Fibroblast of villous mesenchyme (primary cell): ENCODE results near the gene UBE2C. TPM values are rescaled to one million over a fixed set of nuclear protein-coding genes. Genes with fewer than 3 reads are reported as not detected.
A peak's percentile ranks its signal among the peaks of the same experiment; 100 is the strongest.

Experiments
- DNase-seq: peaks from one replicate; pipeline ENCODE4 v3.0.0-alpha.2; 2010; ENCODE audit warnings: low read depth
- H3K4me3 ChIP-seq: 2 replicates; pipeline ENCODE4 v1.5.1; 2011; ENCODE audit warnings: low read depth, mild to moderate bottlenecking, low read length
- total RNA-seq: library from RNA; depleted of rRNA; stranded (reverse); fragments of >200 nt; gene quantifications from 2 replicates; pipeline ENCODE4 v1.2.3, GENCODE V29; 2012
- TF ChIP-seq, protein P1 (sequence below): IDR thresholded peaks from 2 replicates; pipeline ENCODE4 v1.5.1; 2012; ENCODE audit warnings: low read depth, mild to moderate bottlenecking, low read length; ENCODE audit not compliant: insufficient read depth

UBE2C gene
- total RNA-seq, 1 donor = 26.3 TPM

DNA sequence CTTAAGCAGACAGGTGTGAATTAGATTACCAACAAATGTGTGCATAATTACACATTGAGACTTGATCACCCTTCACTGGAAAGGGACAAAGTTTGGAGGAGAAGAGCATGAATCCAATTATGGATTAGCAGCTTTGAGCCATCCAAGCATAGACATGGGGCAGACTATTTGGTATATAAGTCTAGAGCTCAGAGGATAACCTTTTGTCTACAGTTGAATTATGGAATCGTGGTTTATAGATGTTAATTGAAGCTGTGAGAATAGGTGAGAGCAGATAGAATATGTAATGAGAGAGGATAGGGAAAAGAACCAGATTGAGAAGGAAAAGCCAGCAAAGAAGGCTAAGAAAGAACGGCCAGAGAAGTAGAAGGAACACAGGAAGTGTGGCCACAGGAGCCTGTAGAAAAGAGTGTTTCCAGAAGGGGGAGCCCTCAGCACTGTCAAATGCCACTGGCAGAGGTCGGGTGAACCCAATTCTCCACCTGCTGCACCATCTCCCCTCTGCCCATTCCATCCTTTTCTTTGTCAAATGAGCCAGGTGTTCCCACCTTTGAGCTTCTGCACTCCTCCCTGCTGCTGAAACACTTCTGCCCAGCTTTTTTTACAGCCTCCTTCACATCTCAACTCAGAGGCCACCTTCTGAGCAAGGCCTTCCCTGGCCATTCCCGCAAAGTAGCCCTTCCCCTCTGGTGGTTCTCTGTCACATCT is 13.4 kb upstream of the UBE2C start:
- DNase-seq = peak; percentile 63
- TF ChIP-seq, protein P1, sequence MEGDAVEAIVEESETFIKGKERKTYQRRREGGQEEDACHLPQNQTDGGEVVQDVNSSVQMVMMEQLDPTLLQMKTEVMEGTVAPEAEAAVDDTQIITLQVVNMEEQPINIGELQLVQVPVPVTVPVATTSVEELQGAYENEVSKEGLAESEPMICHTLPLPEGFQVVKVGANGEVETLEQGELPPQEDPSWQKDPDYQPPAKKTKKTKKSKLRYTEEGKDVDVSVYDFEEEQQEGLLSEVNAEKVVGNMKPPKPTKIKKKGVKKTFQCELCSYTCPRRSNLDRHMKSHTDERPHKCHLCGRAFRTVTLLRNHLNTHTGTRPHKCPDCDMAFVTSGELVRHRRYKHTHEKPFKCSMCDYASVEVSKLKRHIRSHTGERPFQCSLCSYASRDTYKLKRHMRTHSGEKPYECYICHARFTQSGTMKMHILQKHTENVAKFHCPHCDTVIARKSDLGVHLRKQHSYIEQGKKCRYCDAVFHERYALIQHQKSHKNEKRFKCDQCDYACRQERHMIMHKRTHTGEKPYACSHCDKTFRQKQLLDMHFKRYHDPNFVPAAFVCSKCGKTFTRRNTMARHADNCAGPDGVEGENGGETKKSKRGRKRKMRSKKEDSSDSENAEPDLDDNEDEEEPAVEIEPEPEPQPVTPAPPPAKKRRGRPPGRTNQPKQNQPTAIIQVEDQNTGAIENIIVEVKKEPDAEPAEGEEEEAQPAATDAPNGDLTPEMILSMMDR = peak; percentile 80
- no peak overlapping the region for H3K4me3 ChIP-seq

DNA sequence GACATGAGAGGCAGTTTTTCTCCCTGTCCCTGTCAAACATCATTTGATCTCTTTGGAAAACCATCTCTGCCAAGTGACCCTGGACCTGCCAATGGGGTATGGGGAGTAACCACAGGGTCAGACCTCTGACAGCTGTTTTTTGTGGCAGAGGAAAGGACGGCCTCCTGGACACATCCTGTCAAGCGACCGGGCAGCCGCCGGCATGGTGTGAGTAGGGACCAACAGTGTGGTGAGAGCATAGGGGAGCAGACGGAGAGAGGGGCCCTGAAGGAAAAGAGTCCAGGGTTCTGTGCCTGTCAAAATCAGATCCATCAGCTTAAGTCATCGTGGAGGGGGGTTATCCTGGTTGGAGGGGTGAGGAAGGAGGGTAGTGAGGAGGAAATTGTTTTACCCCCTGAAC is 10.6 kb upstream of the UBE2C start:
- TF ChIP-seq, protein P1 = no peak
- no peak for DNase-seq
- no peak overlapping the region for H3K4me3 ChIP-seq

DNA sequence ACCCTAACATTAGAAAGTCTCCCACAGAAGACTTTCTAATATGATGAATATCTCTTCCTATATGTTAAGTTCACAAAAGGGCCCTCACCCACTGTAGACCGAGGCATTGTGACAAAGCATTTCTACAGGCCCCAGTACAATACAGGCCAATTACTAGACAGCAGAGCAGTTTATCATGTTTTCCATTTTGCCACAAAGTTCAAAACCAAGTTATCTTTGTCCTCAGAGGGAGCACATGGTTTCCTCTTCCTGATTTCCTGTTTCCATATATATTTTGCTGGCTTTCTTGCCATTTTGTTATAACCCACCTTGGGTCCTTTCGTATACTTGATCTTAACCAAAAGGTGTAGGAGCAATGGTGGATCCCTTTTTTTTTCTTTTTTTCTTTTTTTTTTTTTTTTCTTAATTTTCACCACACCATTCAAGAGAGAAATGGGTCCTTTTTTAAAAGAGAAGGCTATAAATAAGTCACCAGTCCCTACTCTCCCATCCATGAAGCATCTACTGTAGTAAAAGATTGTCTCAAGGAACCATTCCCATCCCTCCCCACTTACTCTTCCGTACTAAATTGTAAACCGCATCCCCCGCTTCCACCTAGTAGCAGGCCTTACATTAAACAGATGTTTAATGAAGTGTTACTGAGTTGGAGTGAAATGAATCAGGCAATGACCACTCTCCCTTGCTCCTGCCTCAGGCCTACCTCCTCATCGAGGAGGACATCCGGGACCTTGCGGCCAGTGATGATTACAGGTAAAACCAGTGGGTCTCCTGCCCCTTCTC is 2.1 kb upstream of the UBE2C start:
- H3K4me3 ChIP-seq = no peak overlapping the region
- DNase-seq = no peak
- TF ChIP-seq, protein P1 = no peak

DNA sequence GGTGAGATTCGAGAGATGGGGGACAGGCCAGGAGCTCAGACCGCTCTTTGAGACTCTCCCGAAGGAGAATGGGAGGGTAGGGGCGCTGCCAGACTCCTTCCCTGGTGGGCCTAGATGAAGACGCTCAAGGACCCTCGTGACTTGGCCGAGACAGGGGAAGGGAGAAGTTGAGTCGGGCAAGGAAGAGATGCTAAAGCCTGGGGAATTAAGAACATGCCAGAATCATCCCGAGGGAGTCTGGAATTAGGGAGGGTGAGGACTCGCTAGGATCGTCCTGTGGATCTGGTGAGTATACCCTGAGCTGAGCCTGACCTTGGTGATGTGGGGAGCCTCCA is 529 bp downstream of the UBE2C start:
- no peak for DNase-seq
- peak overlapping the region; percentile 79 for H3K4me3 ChIP-seq
- TF ChIP-seq, protein P1 = no peak

DNA sequence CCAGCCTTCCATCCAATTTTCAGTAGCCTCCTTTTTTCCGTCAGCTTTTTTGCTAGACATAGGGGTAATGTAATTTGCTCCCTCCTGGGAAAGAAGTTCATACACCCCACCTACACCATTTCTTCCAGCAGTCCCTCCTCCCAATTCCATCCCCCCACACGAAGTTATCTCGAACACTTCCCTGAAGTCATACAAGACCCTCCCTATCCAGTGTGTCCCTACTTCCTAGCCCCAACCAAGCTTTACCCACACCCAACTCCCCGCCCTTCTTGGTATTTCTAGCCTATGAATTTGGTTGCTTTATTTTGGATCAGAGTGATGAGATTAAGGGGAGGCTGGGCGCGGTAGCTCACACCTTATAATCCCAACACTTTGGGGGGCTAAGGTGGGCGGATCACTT is 1.0 kb downstream of the UBE2C start:
- TF ChIP-seq, protein P1 = no peak
- peak overlapping the region; percentile 79 for H3K4me3 ChIP-seq
- no peak for DNase-seq

DNA sequence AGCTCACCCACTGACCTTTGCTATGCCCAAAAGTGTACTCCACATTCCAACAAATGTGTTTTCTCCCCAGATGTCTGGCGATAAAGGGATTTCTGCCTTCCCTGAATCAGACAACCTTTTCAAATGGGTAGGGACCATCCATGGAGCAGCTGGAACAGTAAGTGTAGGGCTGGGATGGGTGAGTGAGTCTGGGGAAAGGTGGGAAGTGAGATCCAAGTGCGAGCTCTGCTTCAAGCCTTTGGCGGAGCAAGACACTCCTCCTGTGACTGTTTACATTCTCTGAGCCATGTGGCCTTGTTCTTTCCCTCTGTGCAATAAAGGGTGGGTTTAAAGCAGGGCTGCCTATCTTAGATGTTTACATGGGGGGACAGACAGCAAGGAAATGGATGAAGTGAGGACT is 1.9 kb downstream of the UBE2C start:
- H3K4me3 ChIP-seq = peak overlapping the region; percentile 17
- no peak for DNase-seq

More for the DNA sequence above, 1.9 kb downstream of the UBE2C start:
- TF ChIP-seq, protein P1 = no peak
